ENCODE results near the gene RGS9BP. TPM values are rescaled to one million over a fixed set of nuclear protein-coding genes. Genes with fewer than 3 reads are reported as not detected.
A peak's percentile ranks its signal among the peaks of the same experiment; 100 is the strongest.
"Not testable (repeated sequence)": the region's sequence is repeated elsewhere in the genome, so short reads cannot be mapped to it uniquely, and the experiment has no call there.

RGS9BP gene
- total RNA-seq, 2 donors from 2014 or later: not detected

DNA sequence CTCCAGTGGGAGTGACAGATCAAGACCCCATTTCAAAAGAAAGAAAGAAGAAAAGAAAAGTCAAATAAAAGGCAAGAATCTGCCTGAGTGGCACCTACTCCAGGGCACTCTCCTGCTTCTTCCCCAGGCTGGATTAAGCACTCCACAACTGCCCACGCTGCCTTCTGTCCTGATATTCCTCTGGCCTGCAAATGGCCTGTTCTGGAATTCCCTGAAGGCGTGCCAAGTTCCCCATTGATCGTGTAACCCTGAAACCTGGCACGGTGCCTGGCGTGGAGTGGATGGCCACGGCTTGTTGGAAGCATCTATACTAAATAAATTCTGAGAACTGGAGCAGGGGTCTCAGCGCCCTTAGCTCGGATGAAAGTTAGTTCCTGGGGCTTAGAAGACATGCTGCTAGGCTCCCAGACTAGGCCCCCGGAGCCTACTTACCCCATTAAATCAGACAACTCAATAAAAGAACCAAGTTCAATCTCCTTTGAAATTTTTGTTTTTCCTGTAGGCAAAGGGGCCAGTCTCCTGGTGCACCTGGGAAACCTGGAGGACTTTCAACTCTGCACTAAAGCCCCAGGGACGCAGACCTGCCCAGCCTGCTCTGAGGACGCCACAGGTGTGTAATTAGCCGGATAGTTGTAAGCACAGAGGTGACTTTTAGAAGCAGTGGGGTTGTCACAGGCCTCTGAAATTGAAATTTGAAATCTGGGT, 22.6 kb upstream of the RGS9BP start:
- Histone ChIP-seq H3K9me3 (no peaks in the 10 kb centered on the region), H3K27me3 (no peaks in the 10 kb centered on the region), H3K4me3 (no peak overlapping the region), H3K36me3 (replicated peaks in 1 of 2; ENCODE audit: insufficient read depth in 1 of 2, low read depth in 2 of 2) (peaks cover 0 to 3% of the 10 kb centered on the region in 2 donors), H3K27ac (peak overlapping the region in 3 of 4 donors; percentile 25 to 51 (median 44)), H3K4me1 (peaks cover 18% of the 10 kb centered on the region)
- intact Hi-C loops (cut with DNase I): no loop called here
- DNase-seq (peak; percentile 80 to 90 (median 84)), ATAC-seq (peak; percentile 70)
- 38 to 46% methylated on average over 8 to 12 of the region's 12 CpGs for WGBS, 2 donors
- TF ChIP-seq POLR2A (IDR thresholded peaks at IDR 0.05): no peak
- TF ChIP-seq, protein P1, sequence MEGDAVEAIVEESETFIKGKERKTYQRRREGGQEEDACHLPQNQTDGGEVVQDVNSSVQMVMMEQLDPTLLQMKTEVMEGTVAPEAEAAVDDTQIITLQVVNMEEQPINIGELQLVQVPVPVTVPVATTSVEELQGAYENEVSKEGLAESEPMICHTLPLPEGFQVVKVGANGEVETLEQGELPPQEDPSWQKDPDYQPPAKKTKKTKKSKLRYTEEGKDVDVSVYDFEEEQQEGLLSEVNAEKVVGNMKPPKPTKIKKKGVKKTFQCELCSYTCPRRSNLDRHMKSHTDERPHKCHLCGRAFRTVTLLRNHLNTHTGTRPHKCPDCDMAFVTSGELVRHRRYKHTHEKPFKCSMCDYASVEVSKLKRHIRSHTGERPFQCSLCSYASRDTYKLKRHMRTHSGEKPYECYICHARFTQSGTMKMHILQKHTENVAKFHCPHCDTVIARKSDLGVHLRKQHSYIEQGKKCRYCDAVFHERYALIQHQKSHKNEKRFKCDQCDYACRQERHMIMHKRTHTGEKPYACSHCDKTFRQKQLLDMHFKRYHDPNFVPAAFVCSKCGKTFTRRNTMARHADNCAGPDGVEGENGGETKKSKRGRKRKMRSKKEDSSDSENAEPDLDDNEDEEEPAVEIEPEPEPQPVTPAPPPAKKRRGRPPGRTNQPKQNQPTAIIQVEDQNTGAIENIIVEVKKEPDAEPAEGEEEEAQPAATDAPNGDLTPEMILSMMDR (IDR thresholded peaks at IDR 0.05): no peak

- ATAC-seq (no peak), DNase-seq (no peak)
- intact Hi-C loops (cut with DNase I): no loop called here
- 77 to 88% methylated on average over 7 to 13 of the region's 15 CpGs for whole genome bisulfite sequencing, 2 donors
- H3K9me3 ChIP-seq: no peaks in the 10 kb centered on the region
- no peaks in the 10 kb centered on the region for H3K27me3 ChIP-seq
- no peak for TF ChIP-seq POLR2A (IDR thresholded peaks at IDR 0.05)
- TF ChIP-seq, protein P1 (IDR thresholded peaks at IDR 0.05): no peak
- H3K27ac ChIP-seq: peak overlapping the region in 3 of 4 donors; percentile 25 to 51 (median 44)
- peaks cover 18% of the 10 kb centered on the region for H3K4me1 ChIP-seq
- H3K4me3 ChIP-seq: no peak overlapping the region
- H3K36me3 ChIP-seq (replicated peaks in 1 of 2; ENCODE audit: insufficient read depth in 1 of 2, low read depth in 2 of 2): peaks cover 0 to 3% of the 10 kb centered on the region in 2 donors
Observed at GRCh38 chr19:32653599-32653915, 22.1 kb upstream of the RGS9BP start.

DNA sequence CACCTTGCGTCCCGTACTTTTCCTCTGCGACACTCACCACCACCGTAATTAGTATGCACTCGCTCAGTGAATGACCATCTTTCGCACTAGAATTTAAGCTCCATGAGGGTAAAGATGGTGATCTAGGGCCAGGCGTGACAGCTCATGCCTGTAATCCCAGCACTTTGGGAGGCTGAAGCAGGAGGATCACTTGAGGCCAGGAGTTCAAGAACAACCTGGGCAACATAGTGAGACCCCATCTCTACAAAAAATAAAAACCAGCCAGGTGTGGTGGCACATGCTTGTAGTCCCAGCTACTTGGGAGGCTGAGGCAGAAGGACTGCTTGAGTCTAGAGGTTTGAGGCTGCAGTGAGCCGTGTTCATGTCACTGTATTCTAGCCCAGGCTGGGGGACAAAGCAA, 19.3 kb upstream of the RGS9BP start:
- H3K27me3 ChIP-seq; intact Hi-C loops (cut with DNase I); ATAC-seq; H3K4me3 ChIP-seq; H3K36me3 ChIP-seq (replicated peaks in 1 of 2; ENCODE audit: insufficient read depth in 1 of 2, low read depth in 2 of 2); H3K9me3 ChIP-seq; H3K27ac ChIP-seq; DNase-seq: not testable (repeated sequence)
- WGBS, 2 donors: 97 to 99% methylated on average over 8 of the region's 8 CpGs
- peaks cover 18% of the 10 kb centered on the region for H3K4me1 ChIP-seq

DNA sequence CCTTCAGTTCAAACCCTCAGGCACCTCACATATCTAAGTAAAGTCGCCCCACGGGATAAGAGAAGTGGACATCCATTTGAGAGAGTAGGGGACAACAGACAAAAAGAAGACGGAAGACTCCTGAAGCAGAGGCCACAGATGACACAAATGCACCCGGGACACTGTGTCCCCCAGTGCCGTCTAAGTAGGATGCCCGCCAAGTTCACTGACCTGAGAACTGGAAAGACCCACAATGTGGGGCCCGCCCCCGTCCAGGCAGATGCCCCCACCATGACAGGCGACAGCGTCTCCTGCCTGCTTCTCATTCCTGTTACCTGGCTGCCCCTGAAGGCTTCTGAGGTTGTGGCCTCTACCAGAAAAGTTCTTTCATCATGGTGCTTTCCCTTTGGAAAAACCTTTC, 17.6 kb upstream of the RGS9BP start:
- H3K4me1 ChIP-seq: peaks cover 4% of the 10 kb centered on the region
- no peak overlapping the region for H3K27ac ChIP-seq
- no peaks in the 10 kb centered on the region for H3K9me3 ChIP-seq
- intact Hi-C loops (cut with DNase I): no loop called here
- peaks cover 0 to 2% of the 10 kb centered on the region in 2 donors for H3K36me3 ChIP-seq (replicated peaks in 1 of 2; ENCODE audit: insufficient read depth in 1 of 2, low read depth in 2 of 2)
- no peaks in the 10 kb centered on the region for H3K27me3 ChIP-seq
- no peak overlapping the region for H3K4me3 ChIP-seq
- ATAC-seq (no peak), DNase-seq (no peak)
- WGBS, 2 donors: 92% methylated on average over 9 to 10 of the region's 10 CpGs
- no peak for TF ChIP-seq POLR2A (IDR thresholded peaks at IDR 0.05)
- TF ChIP-seq, protein P1 (IDR thresholded peaks at IDR 0.05): no peak

DNA sequence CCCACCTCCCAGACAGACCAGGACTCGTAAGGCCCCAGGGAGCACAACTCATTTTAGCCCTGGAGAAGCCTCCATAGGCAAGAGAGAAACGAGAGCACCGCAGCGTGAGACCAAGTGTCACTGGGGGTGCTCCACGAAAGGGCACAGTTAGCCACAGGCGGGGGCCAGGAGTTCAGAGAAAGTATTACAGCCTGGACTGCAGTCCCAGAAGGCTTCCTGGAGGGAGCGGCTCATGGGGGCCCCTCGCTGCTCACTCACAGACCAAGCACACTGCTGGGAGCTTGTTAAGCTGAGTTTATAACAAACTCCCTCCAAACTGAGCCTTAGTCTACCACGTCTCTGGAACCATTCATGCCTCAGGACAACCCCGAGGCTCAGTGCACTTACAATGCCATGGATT, 17.1 kb upstream of the RGS9BP start:
- 86 to 89% methylated on average over 10 of the region's 10 CpGs for WGBS, 2 donors
- no peak for DNase-seq
- intact Hi-C loops (cut with DNase I): no loop called here
- Histone ChIP-seq H3K4me3 (no peak overlapping the region), H3K27ac (no peak overlapping the region), H3K9me3 (no peaks in the 10 kb centered on the region), H3K36me3 (replicated peaks in 1 of 2; ENCODE audit: insufficient read depth in 1 of 2, low read depth in 2 of 2) (peaks cover 0 to 2% of the 10 kb centered on the region in 2 donors), H3K27me3 (no peaks in the 10 kb centered on the region), H3K4me1 (no peaks in the 10 kb centered on the region)
- TF ChIP-seq, protein P1 (IDR thresholded peaks at IDR 0.05): no peak
- no peak for TF ChIP-seq POLR2A (IDR thresholded peaks at IDR 0.05)
- no peak for ATAC-seq

All from body of pancreas (tissue), 4 donors.